GM13976 (cell line): ENCODE measurements around the gene RNF167.

ENCODE experiments used
- DNase-seq: peaks from one replicate; pipeline ENCODE4 v3.0.0; 2012; ENCODE audit warnings: low spot score
- in situ Hi-C: fragments of 300-500 bp; cut with MboI; formaldehyde crosslinking; loops from one replicate; pipeline ENCODE4 v1.12.0; 2022; ENCODE audit warnings: low sequenced_read_pairs, mixed read lengths, inconsistent platforms; ENCODE audit not compliant: unreplicated experiment
- TF ChIP-seq, protein P1 (sequence below): IDR thresholded peaks from 2 replicates; pipeline ENCODE4 v1.5.1; 2012; ENCODE audit warnings: borderline replicate concordance, mild to moderate bottlenecking; ENCODE audit not compliant: insufficient read depth; ENCODE audit errors: extremely low read depth, missing control alignments, control extremely low read depth

Gene RNF167

DNA sequence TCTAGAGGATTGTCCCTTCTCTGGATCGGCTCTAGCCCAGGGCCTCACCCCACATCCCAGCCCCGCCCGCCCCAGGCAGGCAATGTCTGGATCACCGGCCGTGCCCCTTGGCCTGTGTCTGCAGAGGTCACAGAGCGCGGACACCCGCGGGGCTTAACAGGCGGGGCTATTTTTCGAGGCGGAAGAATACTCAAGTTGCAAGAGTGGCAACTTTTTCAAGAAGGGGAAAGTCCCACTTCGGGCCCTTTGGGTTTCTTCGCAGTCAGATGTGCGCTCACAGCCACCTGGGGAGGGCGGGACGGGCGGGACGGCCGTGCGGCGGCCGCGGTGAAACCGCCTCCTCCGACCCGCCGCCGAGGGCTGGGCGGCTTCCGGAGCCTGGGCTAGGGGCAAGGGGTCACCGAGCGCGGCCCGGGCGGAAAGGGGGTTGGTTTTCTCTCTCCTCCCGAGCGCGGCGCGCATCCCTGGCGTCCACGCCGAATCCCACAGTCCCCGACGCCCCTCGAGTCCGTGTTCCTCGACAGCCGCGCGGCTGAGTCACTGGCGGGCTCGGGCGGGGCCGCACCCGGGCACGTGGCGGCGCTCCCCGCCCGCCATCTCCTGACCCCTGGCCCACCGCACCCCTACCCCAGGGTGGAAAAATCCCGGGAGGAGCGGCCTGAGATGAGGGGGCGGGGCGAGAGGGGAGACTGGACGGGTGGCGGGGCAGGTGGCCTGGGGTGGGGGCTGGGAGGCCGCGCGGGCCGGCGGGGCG lies 9.4 kb downstream of the RNF167 start:
- in situ Hi-C loops: no loop called here
- peak; percentile 87 for DNase-seq
- TF ChIP-seq, protein P1, sequence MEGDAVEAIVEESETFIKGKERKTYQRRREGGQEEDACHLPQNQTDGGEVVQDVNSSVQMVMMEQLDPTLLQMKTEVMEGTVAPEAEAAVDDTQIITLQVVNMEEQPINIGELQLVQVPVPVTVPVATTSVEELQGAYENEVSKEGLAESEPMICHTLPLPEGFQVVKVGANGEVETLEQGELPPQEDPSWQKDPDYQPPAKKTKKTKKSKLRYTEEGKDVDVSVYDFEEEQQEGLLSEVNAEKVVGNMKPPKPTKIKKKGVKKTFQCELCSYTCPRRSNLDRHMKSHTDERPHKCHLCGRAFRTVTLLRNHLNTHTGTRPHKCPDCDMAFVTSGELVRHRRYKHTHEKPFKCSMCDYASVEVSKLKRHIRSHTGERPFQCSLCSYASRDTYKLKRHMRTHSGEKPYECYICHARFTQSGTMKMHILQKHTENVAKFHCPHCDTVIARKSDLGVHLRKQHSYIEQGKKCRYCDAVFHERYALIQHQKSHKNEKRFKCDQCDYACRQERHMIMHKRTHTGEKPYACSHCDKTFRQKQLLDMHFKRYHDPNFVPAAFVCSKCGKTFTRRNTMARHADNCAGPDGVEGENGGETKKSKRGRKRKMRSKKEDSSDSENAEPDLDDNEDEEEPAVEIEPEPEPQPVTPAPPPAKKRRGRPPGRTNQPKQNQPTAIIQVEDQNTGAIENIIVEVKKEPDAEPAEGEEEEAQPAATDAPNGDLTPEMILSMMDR: no peak

DNA sequence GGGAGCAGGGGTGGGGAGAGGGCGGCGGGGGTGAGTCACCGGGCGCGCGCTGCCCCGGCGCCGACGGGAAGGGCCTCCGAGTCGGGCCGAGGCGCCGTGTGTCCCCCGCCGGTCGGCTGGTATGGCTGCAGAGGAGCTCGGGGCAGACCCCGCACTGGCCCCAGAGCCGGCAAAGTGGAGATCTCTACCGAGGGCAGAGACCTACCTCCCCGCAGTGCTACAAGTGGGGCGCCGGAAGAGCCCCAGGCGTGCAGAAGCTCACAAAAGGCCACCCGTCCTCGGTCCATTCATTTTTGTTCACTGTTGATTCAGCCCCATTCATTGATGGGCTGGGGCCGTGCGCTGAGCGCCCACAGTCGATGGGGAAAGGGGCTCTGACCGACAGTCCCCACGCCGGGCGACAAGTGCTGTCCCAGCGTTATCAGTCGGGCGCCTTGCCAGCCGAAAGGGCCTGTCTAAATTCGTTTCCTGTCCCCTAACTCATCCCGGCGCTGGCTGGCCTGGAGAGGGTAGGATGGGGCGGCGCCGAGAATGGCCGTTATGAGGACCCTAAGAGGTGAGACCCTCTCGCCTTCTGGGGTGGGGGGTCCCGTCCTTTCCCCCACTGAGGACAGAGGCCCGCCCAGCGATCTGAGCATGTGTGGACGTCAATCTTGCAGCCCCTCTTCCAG lies 10.1 kb downstream of the RNF167 start:
- in situ Hi-C loops: no loop called here
- TF ChIP-seq, protein P1: no peak
- no peak for DNase-seq

DNA sequence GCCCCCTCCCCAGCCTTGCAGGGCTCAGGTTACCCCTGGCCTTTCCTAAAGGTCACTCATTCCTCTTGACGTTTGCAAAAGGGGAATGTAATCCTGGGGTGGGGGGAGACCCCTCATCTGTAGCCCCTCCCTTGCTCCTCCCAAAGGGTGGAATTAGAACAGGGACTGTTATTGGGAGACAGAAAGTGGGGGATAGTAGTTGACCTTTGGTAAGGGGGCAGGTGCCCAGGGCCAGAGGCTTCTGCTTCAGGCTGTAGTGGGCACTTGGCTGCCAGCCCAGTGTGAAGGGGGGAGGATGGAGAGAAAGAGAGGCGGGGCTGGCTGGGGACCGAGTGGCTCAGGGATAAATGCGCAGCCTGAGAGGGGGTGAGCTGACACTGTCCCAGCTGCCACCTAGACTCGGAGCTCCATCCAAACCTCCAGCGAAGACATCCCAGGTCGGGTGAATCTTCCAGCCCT lies 10.7 kb downstream of the RNF167 start, which contains the start of gene ENO3:
Gene ENO3, plus strand, starts transcription at position 374 of the 459 bp plus-strand sequence. CDS start 711 bp downstream, outside the sequence.
- TF ChIP-seq, protein P1: no peak
- in situ Hi-C loops: no loop called here
- DNase-seq: no peak

DNA sequence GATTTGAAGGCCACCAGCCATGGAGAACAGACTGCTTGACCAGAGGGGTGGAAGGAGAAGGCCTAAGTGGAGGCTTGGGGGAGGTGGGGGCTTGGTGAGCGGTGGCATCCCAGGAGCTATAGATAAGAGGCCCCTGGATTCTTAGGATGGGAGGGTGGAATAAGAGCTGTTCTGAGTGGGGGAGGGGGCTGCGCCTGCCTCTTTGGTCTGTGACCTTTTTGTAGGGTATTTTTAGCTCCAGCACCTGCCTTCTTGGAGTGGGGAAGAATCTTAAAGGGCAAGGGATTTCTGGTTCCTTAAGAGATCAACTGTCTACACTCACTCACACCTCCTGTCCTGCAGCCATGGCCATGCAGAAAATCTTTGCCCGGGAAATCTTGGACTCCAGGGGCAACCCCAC lies 11.4 kb downstream of the RNF167 start:
- no peak for DNase-seq
- in situ Hi-C loops: no loop called here
- TF ChIP-seq, protein P1: no peak

DNA sequence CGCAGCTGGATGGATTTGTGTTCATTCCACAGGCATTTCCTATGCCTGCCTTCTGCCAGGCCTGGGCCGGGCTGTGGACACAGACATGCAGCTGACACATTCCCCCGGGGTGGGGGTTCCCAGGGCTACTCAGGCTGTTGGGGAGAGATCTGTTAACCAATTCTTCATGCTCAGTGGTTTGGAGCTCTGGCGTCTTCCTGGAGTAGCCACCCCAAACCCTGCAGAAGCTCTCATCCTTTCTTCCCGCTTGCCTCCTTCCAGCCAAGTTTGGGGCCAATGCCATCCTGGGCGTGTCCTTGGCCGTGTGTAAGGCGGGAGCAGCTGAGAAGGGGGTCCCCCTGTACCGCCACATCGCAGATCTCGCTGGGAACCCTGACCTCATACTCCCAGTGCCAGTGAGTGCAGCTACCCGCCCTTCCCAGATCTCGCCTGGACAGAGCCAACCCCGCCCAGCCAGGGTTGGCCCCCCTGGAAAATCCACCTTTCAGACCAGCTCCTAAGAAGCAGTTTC lies 13.4 kb downstream of the RNF167 start:
- DNase-seq: no peak
- TF ChIP-seq, protein P1: no peak
- in situ Hi-C loops: no loop called here

DNA sequence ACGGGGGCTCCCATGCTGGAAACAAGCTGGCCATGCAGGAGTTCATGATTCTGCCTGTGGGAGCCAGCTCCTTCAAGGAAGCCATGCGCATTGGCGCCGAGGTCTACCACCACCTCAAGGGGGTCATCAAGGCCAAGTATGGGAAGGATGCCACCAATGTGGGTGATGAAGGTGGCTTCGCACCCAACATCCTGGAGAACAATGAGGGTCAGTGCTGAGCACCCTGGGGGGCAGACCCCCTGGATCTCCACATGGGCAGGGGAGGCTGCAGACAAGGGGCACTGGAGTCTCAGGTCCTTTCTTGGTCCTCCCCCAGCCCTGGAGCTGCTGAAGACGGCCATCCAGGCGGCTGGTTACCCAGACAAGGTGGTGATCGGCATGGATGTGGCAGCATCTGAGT lies 15.0 kb downstream of the RNF167 start:
- in situ Hi-C loops: no loop called here
- TF ChIP-seq, protein P1: no peak
- no peak for DNase-seq
